ENCODE results near the gene RAC2.

The RAC2 gene

DNA sequence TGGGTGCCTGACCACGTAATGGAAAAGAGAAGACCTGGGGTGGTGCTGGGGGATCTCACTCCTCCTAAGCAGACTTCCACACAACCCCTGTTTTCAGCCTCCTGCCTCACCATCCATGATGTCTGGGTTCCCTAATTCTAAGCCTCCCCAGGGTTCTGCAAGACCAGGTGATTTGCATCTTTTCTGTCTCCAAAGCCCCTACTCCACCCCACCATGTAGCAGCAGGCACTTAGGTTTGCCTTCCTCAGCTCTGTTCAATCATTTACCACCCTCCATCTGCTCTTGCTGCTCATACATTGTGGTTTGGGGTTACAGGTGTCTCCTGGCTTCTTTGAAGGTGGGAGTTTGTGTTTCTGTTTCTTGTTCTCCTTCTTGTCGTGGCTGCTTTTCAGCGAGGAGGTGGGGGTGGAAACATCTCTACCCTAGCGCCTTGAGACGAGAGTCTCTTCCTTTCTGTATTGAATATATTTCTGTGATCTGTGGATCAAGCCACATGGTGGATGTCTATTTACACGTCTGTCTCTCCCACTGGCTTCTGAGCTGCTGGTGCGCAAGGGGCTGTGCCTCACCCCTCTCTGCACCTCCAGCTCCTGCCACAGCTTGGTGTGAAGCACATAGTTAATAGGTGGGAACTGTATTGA lies 25.2 kb downstream of the RAC2 start:
- peak overlapping the region; percentile 37 for H3K4me3 ChIP-seq (ENCODE audit: low read depth, low read length)
- TF ChIP-seq, protein P1, sequence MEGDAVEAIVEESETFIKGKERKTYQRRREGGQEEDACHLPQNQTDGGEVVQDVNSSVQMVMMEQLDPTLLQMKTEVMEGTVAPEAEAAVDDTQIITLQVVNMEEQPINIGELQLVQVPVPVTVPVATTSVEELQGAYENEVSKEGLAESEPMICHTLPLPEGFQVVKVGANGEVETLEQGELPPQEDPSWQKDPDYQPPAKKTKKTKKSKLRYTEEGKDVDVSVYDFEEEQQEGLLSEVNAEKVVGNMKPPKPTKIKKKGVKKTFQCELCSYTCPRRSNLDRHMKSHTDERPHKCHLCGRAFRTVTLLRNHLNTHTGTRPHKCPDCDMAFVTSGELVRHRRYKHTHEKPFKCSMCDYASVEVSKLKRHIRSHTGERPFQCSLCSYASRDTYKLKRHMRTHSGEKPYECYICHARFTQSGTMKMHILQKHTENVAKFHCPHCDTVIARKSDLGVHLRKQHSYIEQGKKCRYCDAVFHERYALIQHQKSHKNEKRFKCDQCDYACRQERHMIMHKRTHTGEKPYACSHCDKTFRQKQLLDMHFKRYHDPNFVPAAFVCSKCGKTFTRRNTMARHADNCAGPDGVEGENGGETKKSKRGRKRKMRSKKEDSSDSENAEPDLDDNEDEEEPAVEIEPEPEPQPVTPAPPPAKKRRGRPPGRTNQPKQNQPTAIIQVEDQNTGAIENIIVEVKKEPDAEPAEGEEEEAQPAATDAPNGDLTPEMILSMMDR (IDR thresholded peaks at IDR 0.05; ENCODE audit: borderline replicate concordance, insufficient read depth, low read depth, low read length) = no peak

DNA sequence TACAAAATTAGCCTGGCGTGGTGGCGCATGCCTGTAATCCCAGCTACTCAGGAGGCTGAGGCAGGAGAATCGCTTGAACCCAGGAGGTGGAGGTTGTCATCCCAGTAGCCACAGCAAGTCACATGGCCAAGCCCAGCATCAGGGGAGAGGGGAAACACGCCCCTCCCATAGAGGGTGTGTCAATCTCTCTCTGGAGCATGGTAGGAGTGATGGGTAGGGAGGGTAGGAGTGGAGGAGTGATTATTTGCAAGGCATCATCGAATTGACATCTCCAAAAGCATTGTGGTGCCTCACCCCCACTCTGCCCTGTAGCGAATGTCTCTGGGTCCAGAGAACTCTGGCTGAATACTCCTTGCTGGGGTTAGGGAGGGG lies 25.7 kb downstream of the RAC2 start:
- TF ChIP-seq, protein P1 (IDR thresholded peaks at IDR 0.05; ENCODE audit: borderline replicate concordance, insufficient read depth, low read depth, low read length) = no peak

DNA sequence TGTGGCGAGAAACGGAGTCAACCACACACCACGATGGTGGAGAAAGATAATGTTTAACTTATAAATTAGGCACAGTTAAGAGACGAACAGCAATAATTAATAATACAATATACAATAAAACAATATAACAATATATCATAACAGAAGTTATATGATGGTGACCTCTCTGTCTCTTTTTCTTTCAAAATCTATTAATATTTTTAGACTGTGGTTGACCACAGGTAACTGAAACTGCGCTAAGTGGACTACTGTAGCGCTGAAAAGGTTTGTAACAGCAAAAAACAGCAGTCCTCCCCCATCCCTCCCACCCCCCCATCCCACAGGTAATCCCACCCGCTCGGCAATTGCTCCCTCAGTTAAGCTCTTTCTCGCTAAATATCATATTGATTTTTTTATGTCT lies 28.2 kb downstream of the RAC2 start:
- H3K4me3 ChIP-seq (ENCODE audit: low read depth, low read length) = no peak overlapping the region
- TF ChIP-seq, protein P1 (IDR thresholded peaks at IDR 0.05; ENCODE audit: borderline replicate concordance, insufficient read depth, low read depth, low read length) = no peak

More for the DNA sequence above, 25.7 kb downstream of the RAC2 start:
- no peak overlapping the region for H3K4me3 ChIP-seq (ENCODE audit: low read depth, low read length)

GRCh38 chr22:37214731-37215030 lies 29.4 kb downstream of the RAC2 start:
- no peak overlapping the region for H3K4me3 ChIP-seq (ENCODE audit: low read depth, low read length)
- TF ChIP-seq, protein P1 (IDR thresholded peaks at IDR 0.05; ENCODE audit: borderline replicate concordance, insufficient read depth, low read depth, low read length) = no peak

GRCh38 chr22:37213941-37214730 lies 29.9 kb downstream of the RAC2 start:
- no peak overlapping the region for H3K4me3 ChIP-seq (ENCODE audit: low read depth, low read length)
- TF ChIP-seq, protein P1 (IDR thresholded peaks at IDR 0.05; ENCODE audit: borderline replicate concordance, insufficient read depth, low read depth, low read length) = no peak

- TF ChIP-seq, protein P1 (IDR thresholded peaks at IDR 0.05; ENCODE audit: borderline replicate concordance, insufficient read depth, low read depth, low read length) = no peak
- H3K4me3 ChIP-seq (ENCODE audit: low read depth, low read length) = no peak overlapping the region
Measured at GRCh38 chr22:37213218-37213855, 30.7 kb downstream of the RAC2 start.

Data from GM12875 (cell line).